DOHH2 (cell line): ENCODE data around the gene TRAF4.
A peak's percentile ranks its signal among the peaks of the same experiment; 100 is the strongest.
"Not testable (repeated sequence)": the region's sequence is repeated elsewhere in the genome, so short reads cannot be mapped to it uniquely, and the experiment has no call there.

ENCODE experiments used
- H3F3A ChIP-seq: fragments of 200-600 bp; sonication (generic), shearing (Covaris generic); 2 replicates; pipeline ENCODE4 v1.6.0; 2016; ENCODE audit warnings: antibody characterized with exemption, mild to moderate bottlenecking; ENCODE audit not compliant: control insufficient read depth, insufficient read depth
- H3K27ac ChIP-seq: fragments of 200-600 bp; sonication (generic); 2 replicates; pipeline ENCODE4 v1.5.1; 2014; ENCODE audit warnings: low read depth, mild to moderate bottlenecking, low read length, moderate library complexity
- H3K27me3 ChIP-seq: fragments of 200-600 bp; sonication (generic); 2 replicates; pipeline ENCODE4 v1.6.1; 2014; ENCODE audit warnings: mild to moderate bottlenecking, low read length, mixed read lengths; ENCODE audit not compliant: control insufficient read depth
- H3K36me3 ChIP-seq: fragments of 200-600 bp; sonication (generic); 2 replicates; pipeline ENCODE4 v1.6.1; 2014; ENCODE audit warnings: mild to moderate bottlenecking, low read length, moderate library complexity, mixed read lengths; ENCODE audit not compliant: control insufficient read depth
- H3K4me1 ChIP-seq: fragments of 200-600 bp; sonication (generic); 2 replicates; pipeline ENCODE4 v1.6.1; 2014; ENCODE audit warnings: mild to moderate bottlenecking, low read length, mixed read lengths; ENCODE audit not compliant: control insufficient read depth
- H3K4me2 ChIP-seq: fragments of 200-600 bp; sonication (generic); 2 replicates; pipeline ENCODE4 v1.6.0; 2014; ENCODE audit warnings: mild to moderate bottlenecking, low read length, moderate library complexity
- H3K4me3 ChIP-seq: fragments of 200-600 bp; sonication (generic); 2 replicates; pipeline ENCODE4 v1.5.1; 2014; ENCODE audit warnings: mild to moderate bottlenecking, low read length, mixed read lengths
- H3K79me2 ChIP-seq: fragments of 200-600 bp; sonication (generic); 2 replicates; pipeline ENCODE4 v1.6.1; 2014; ENCODE audit warnings: mild to moderate bottlenecking, low read length, mixed read lengths; ENCODE audit not compliant: control insufficient read depth
- H3K9me2 ChIP-seq: fragments of 200-600 bp; sonication (generic); replicated peaks from 2 replicates; pipeline ENCODE4 v1.6.1; 2014; ENCODE audit warnings: mild to moderate bottlenecking, low read length, mixed read lengths; ENCODE audit not compliant: control insufficient read depth
- H3K9me3 ChIP-seq: fragments of 200-600 bp; sonication (generic); 2 replicates; pipeline ENCODE4 v1.6.1; 2014; ENCODE audit warnings: antibody characterized with exemption, low read length, mixed read lengths; ENCODE audit not compliant: control insufficient read depth, insufficient read depth
- H4K20me1 ChIP-seq: fragments of 200-600 bp; sonication (generic); 2 replicates; pipeline ENCODE4 v1.6.0; 2014; ENCODE audit warnings: low read depth, mild to moderate bottlenecking, antibody characterized with exemption, low read length, moderate library complexity; ENCODE audit not compliant: control insufficient read depth, insufficient read depth
- EZH2phosphoT487 ChIP-seq: fragments of 200-600 bp; sonication (generic); IDR thresholded peaks from 2 replicates; pipeline ENCODE4 v1.6.1; 2017; ENCODE audit warnings: borderline replicate concordance, mild to moderate bottlenecking, antibody characterized with exemption, low read length, moderate library complexity, mixed read lengths
- TF ChIP-seq, protein P1 (sequence below): fragments of 200-600 bp; sonication (generic); IDR thresholded peaks from one replicate; pipeline ENCODE4 v1.5.1; 2014; ENCODE audit warnings: antibody characterized with exemption, mild to moderate bottlenecking, low read depth, low read length; ENCODE audit not compliant: poor library complexity, severe bottlenecking

TRAF4 gene

GRCh38 chr17:28719021-28719433 is 24.8 kb upstream of the TRAF4 start:
- Histone ChIP-seq H3K9me2 (no peaks in the 10 kb centered on the region), H3K9me3 (no peaks in the 10 kb centered on the region), H3K79me2 (peaks cover 50% of the 10 kb centered on the region), H3K27me3 (peaks cover 3% of the 10 kb centered on the region; the same call in 1 of the 2 replicates), H3K36me3 (peaks cover 42% of the 10 kb centered on the region), H4K20me1 (peaks cover 19% of the 10 kb centered on the region), H3K4me2 (peak overlapping the region; percentile 100), H3K4me1 (peaks cover 36% of the 10 kb centered on the region), H3K4me3 (peak overlapping the region; percentile 98), H3K27ac (peak overlapping the region; percentile 93), H3F3A (peaks cover 40% of the 10 kb centered on the region)
- TF ChIP-seq, protein P1, sequence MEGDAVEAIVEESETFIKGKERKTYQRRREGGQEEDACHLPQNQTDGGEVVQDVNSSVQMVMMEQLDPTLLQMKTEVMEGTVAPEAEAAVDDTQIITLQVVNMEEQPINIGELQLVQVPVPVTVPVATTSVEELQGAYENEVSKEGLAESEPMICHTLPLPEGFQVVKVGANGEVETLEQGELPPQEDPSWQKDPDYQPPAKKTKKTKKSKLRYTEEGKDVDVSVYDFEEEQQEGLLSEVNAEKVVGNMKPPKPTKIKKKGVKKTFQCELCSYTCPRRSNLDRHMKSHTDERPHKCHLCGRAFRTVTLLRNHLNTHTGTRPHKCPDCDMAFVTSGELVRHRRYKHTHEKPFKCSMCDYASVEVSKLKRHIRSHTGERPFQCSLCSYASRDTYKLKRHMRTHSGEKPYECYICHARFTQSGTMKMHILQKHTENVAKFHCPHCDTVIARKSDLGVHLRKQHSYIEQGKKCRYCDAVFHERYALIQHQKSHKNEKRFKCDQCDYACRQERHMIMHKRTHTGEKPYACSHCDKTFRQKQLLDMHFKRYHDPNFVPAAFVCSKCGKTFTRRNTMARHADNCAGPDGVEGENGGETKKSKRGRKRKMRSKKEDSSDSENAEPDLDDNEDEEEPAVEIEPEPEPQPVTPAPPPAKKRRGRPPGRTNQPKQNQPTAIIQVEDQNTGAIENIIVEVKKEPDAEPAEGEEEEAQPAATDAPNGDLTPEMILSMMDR, result no peak
- no peak for TF ChIP-seq EZH2phosphoT487

- Histone ChIP-seq H3K9me2 (no peaks in the 10 kb centered on the region), H3F3A (peaks cover 54% of the 10 kb centered on the region), H3K79me2 (peaks cover 54% of the 10 kb centered on the region), H3K4me1 (peaks cover 50% of the 10 kb centered on the region), H3K4me2 (peak overlapping the region; percentile 100), H3K9me3 (no peaks in the 10 kb centered on the region), H4K20me1 (peaks cover 22% of the 10 kb centered on the region), H3K27me3 (peaks cover 3% of the 10 kb centered on the region; the same call in 1 of the 2 replicates), H3K27ac (peak overlapping the region; percentile 93), H3K36me3 (peaks cover 55% of the 10 kb centered on the region), H3K4me3 (peak overlapping the region; percentile 98)
- TF ChIP-seq, protein P1, result peak; percentile 44
- TF ChIP-seq EZH2phosphoT487, result no peak
These were observed 23.4 kb upstream of the TRAF4 start for GRCh38 chr17:28720247-28720996.

DNA sequence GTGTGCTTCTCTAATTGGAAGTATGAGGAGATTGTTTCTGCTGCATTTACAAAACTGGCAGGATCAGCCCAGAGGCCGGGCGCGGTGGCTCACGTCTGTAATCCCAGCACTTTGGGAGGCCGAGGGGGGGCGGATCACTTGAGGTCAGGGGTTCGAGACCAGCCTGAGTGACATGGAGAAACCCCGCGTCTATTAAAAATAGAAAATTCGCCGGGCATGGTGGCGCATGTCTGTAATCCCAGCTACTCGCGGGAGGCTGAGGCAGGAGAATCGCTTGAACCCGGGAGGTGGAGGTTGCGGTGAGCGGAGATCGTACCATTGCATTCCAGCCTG is 22.8 kb upstream of the TRAF4 start:
- H3K27me3 ChIP-seq, H3K9me3 ChIP-seq, H3K9me2 ChIP-seq: not testable (repeated sequence)
- peak overlapping the region; percentile 100 for H3K4me2 ChIP-seq
- peaks cover 60% of the 10 kb centered on the region for H3K36me3 ChIP-seq
- H3K4me3 ChIP-seq, result peak overlapping the region; percentile 98
- peak overlapping the region; percentile 93 for H3K27ac ChIP-seq
- H3F3A ChIP-seq, result peaks cover 58% of the 10 kb centered on the region
- H4K20me1 ChIP-seq, result peaks cover 22% of the 10 kb centered on the region
- H3K4me1 ChIP-seq, result peaks cover 54% of the 10 kb centered on the region
- H3K79me2 ChIP-seq, result peaks cover 59% of the 10 kb centered on the region

GRCh38 chr17:28722417-28723158 is 21.2 kb upstream of the TRAF4 start:
- Histone ChIP-seq H3K79me2 (peaks cover 57% of the 10 kb centered on the region), H4K20me1 (peaks cover 22% of the 10 kb centered on the region), H3K4me1 (peaks cover 59% of the 10 kb centered on the region), H3K27ac (peak overlapping the region; percentile 93), H3K9me3 (no peaks in the 10 kb centered on the region), H3K4me2 (peak overlapping the region; percentile 100), H3K27me3 (0 out of 2 replicates have a peak, but pooled peaks cover 3% of the 10 kb centered on the region), H3K4me3 (peak overlapping the region; percentile 98), H3F3A (peaks cover 58% of the 10 kb centered on the region), H3K36me3 (peaks cover 60% of the 10 kb centered on the region), H3K9me2 (no peaks in the 10 kb centered on the region)
- TF ChIP-seq EZH2phosphoT487, result no peak
- TF ChIP-seq, protein P1, result no peak
